ENCODE results near the gene TMEM108. TPM values are rescaled to one million over a fixed set of nuclear protein-coding genes. Genes with fewer than 3 reads are reported as not detected.

Gene TMEM108
- total and polyA plus RNA-seq, 4 donors, result 0.33 to 3.6 (median 1.3) TPM; not detected in 1

- H3K27me3 ChIP-seq (ENCODE audit: control insufficient read depth in 1 of 2, insufficient read depth in 2 of 2, low read length in 1 of 2), result no peaks in the 10 kb centered on the region
- no peaks in the 10 kb centered on the region for H3K9me3 ChIP-seq (ENCODE audit: control insufficient read depth, low read length)
- no peak for ATAC-seq (ENCODE audit: low FRiP score)
- intact Hi-C loops (cut with DNase I), result no loop called here
- H3K27ac ChIP-seq (ENCODE audit: low read depth in 1 of 2, low read length in 2 of 2), result no peak overlapping the region
- H3K4me3 ChIP-seq (ENCODE audit: low read length in 2 of 2), result no peak overlapping the region
- no peaks in the 10 kb centered on the region for H3K4me1 ChIP-seq (ENCODE audit: control insufficient read depth in 1 of 2, insufficient read depth in 2 of 2, low read length in 2 of 2)
- WGBS, 2 donors, result 67 to 77% methylated on average over 1 of the region's 1 CpG
- no peak for DNase-seq
- no peaks in the 10 kb centered on the region for H3K36me3 ChIP-seq (ENCODE audit: control insufficient read depth in 1 of 2, insufficient read depth in 2 of 2, low read length in 1 of 2)
Measured at GRCh38 chr3:133269393-133269792, 231.2 kb downstream of the TMEM108 start.

DNA sequence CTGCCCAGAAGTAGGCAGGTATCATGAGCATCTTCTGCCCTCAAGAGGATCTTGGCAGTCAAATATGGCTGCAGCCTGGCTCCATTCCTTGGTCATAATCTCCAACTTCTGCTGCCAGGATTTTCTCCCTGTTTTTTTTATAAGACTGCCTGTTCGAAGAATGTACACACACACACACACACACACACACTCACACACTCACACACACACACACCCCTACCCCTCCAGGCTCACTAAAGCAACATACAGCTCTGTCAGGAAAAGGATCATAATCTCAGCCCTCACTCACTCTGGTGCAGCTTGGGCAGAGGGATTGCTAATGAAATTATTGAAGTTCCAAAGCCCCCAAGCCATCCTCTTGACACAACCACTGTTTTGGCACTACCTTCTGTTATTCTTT, 232.4 kb downstream of the TMEM108 start:
- H3K36me3 ChIP-seq (ENCODE audit: control insufficient read depth in 1 of 2, insufficient read depth in 2 of 2, low read length in 1 of 2), result no peaks in the 10 kb centered on the region
- ATAC-seq (ENCODE audit: low FRiP score), result no peak
- DNase-seq, result no peak
- intact Hi-C loops (cut with DNase I), result no loop called here
- H3K4me3 ChIP-seq (ENCODE audit: low read length in 2 of 2), result no peak overlapping the region
- H3K27me3 ChIP-seq (ENCODE audit: control insufficient read depth in 1 of 2, insufficient read depth in 2 of 2, low read length in 1 of 2), result no peaks in the 10 kb centered on the region
- no peak overlapping the region for H3K27ac ChIP-seq (ENCODE audit: low read depth in 1 of 2, low read length in 2 of 2)
- no peaks in the 10 kb centered on the region for H3K4me1 ChIP-seq (ENCODE audit: control insufficient read depth in 1 of 2, insufficient read depth in 2 of 2, low read length in 2 of 2)
- 6 to 7% methylated on average over 1 of the region's 1 CpG for WGBS, 2 donors
- H3K9me3 ChIP-seq (ENCODE audit: control insufficient read depth, low read length), result no peaks in the 10 kb centered on the region

GRCh38 chr3:133271042-133271441, 232.9 kb downstream of the TMEM108 start:
- no peaks in the 10 kb centered on the region for H3K36me3 ChIP-seq (ENCODE audit: control insufficient read depth in 1 of 2, insufficient read depth in 2 of 2, low read length in 1 of 2)
- intact Hi-C loops (cut with DNase I), result no loop called here
- H3K9me3 ChIP-seq (ENCODE audit: control insufficient read depth, low read length), result no peaks in the 10 kb centered on the region
- DNase-seq (no peak), ATAC-seq (ENCODE audit: low FRiP score) (no peak)
- 88 to 93% methylated on average over 3 of the region's 3 CpGs for WGBS, 2 donors
- H3K4me1 ChIP-seq (ENCODE audit: control insufficient read depth in 1 of 2, insufficient read depth in 2 of 2, low read length in 2 of 2), result no peaks in the 10 kb centered on the region
- no peaks in the 10 kb centered on the region for H3K27me3 ChIP-seq (ENCODE audit: control insufficient read depth in 1 of 2, insufficient read depth in 2 of 2, low read length in 1 of 2)
- no peak overlapping the region for H3K4me3 ChIP-seq (ENCODE audit: low read length in 2 of 2)
- H3K27ac ChIP-seq (ENCODE audit: low read depth in 1 of 2, low read length in 2 of 2), result no peak overlapping the region

GRCh38 chr3:133271539-133271938, 233.3 kb downstream of the TMEM108 start:
- H3K4me1 ChIP-seq (ENCODE audit: control insufficient read depth in 1 of 2, insufficient read depth in 2 of 2, low read length in 2 of 2), result no peaks in the 10 kb centered on the region
- intact Hi-C loops (cut with DNase I), result no loop called here
- H3K4me3 ChIP-seq (ENCODE audit: low read length in 2 of 2), result no peak overlapping the region
- H3K27me3 ChIP-seq (ENCODE audit: control insufficient read depth in 1 of 2, insufficient read depth in 2 of 2, low read length in 1 of 2), result no peaks in the 10 kb centered on the region
- ATAC-seq (ENCODE audit: low FRiP score) (no peak), DNase-seq (no peak)
- no peak overlapping the region for H3K27ac ChIP-seq (ENCODE audit: low read depth in 1 of 2, low read length in 2 of 2)
- 66 to 80% methylated on average over 4 of the region's 4 CpGs for WGBS, 2 donors
- H3K36me3 ChIP-seq (ENCODE audit: control insufficient read depth in 1 of 2, insufficient read depth in 2 of 2, low read length in 1 of 2), result no peaks in the 10 kb centered on the region
- no peaks in the 10 kb centered on the region for H3K9me3 ChIP-seq (ENCODE audit: control insufficient read depth, low read length)

DNA sequence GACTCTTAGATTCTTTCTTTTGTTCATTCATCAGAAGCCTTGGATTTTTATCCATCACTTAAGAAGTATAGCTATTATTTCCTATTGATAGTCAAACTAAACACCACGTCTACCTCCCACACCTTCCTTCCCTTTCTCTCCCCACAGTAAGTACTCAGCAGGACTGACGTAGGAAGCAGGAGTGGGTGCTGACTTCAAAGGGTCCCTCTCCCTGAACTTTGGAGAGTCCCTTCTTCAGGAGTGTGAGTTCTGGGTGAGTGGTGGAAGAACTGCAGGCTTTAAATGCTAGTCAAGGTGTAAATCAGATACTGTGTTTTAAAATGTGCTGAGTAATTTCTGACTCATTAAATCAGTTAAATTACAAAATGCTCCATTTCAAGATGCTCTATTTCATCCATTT, 235.2 kb downstream of the TMEM108 start:
- Histone ChIP-seq H3K27me3 (ENCODE audit: control insufficient read depth in 1 of 2, insufficient read depth in 2 of 2, low read length in 1 of 2) (no peaks in the 10 kb centered on the region), H3K4me1 (ENCODE audit: control insufficient read depth in 1 of 2, insufficient read depth in 2 of 2, low read length in 2 of 2) (no peaks in the 10 kb centered on the region), H3K36me3 (ENCODE audit: control insufficient read depth in 1 of 2, insufficient read depth in 2 of 2, low read length in 1 of 2) (no peaks in the 10 kb centered on the region), H3K4me3 (ENCODE audit: low read length in 2 of 2) (no peak overlapping the region), H3K9me3 (ENCODE audit: control insufficient read depth, low read length) (no peaks in the 10 kb centered on the region), H3K27ac (ENCODE audit: low read depth in 1 of 2, low read length in 2 of 2) (no peak overlapping the region)
- no peak for DNase-seq
- intact Hi-C loops (cut with DNase I), result no loop called here
- no peak for ATAC-seq (ENCODE audit: low FRiP score)
- WGBS, 2 donors, result 89 to 92% methylated on average over 2 of the region's 2 CpGs

DNA sequence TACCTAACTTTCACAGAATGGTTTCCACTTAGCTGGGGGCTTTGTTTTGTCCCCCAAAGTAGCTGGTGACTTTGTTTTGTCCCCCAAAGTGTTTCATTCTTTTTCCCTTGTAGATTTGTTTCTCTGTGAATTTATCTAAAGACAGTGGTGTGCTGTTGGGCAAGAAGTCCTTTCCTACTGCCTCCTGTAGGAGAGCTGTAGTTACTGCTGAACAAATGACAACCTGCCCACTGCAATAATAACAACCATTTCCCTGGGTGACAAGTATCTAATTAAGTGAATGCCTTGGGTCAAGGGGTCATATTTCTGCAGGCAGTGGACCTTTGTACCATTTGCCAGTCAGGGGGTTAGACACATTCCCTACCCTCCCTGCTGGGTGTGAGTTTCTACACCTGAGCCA, 236.3 kb downstream of the TMEM108 start:
- Histone ChIP-seq H3K36me3 (ENCODE audit: control insufficient read depth in 1 of 2, insufficient read depth in 2 of 2, low read length in 1 of 2) (no peaks in the 10 kb centered on the region), H3K27ac (ENCODE audit: low read depth in 1 of 2, low read length in 2 of 2) (no peak overlapping the region), H3K4me3 (ENCODE audit: low read length in 2 of 2) (no peak overlapping the region), H3K9me3 (ENCODE audit: control insufficient read depth, low read length) (no peaks in the 10 kb centered on the region), H3K4me1 (ENCODE audit: control insufficient read depth in 1 of 2, insufficient read depth in 2 of 2, low read length in 2 of 2) (no peaks in the 10 kb centered on the region), H3K27me3 (ENCODE audit: control insufficient read depth in 1 of 2, insufficient read depth in 2 of 2, low read length in 1 of 2) (no peaks in the 10 kb centered on the region)
- DNase-seq, result no peak
- intact Hi-C loops (cut with DNase I), result no loop called here
- ATAC-seq (ENCODE audit: low FRiP score), result no peak

DNA sequence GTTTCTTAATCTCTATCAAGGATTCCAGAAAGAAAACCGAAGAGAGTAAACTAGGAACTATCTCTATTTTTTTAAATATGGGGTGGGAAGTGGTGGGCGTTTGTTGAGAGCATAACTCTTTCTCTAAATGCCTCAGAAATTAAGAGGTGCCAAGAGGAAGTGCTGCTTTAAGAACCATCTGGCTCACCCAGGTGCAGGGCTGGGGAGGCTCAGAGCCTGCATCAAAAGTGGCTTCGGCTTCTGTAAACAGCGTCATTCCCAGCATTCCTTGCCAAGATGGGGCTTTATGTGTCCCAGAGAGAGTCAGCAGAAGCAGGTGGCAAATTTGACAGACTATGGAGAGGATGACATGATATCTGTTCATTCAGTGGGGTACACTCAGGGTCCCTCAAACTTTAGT, 238.4 kb downstream of the TMEM108 start:
- H3K4me1 ChIP-seq (ENCODE audit: control insufficient read depth in 1 of 2, insufficient read depth in 2 of 2, low read length in 2 of 2), result no peaks in the 10 kb centered on the region
- DNase-seq (no peak), ATAC-seq (ENCODE audit: low FRiP score) (no peak)
- intact Hi-C loops (cut with DNase I), result no loop called here
- H3K27me3 ChIP-seq (ENCODE audit: control insufficient read depth in 1 of 2, insufficient read depth in 2 of 2, low read length in 1 of 2), result no peaks in the 10 kb centered on the region
- no peaks in the 10 kb centered on the region for H3K9me3 ChIP-seq (ENCODE audit: control insufficient read depth, low read length)
- no peak overlapping the region for H3K4me3 ChIP-seq (ENCODE audit: low read length in 2 of 2)
- 73 to 78% methylated on average over 4 of the region's 4 CpGs for WGBS, 2 donors
- no peaks in the 10 kb centered on the region for H3K36me3 ChIP-seq (ENCODE audit: control insufficient read depth in 1 of 2, insufficient read depth in 2 of 2, low read length in 1 of 2)
- H3K27ac ChIP-seq (ENCODE audit: low read depth in 1 of 2, low read length in 2 of 2), result no peak overlapping the region

DNA sequence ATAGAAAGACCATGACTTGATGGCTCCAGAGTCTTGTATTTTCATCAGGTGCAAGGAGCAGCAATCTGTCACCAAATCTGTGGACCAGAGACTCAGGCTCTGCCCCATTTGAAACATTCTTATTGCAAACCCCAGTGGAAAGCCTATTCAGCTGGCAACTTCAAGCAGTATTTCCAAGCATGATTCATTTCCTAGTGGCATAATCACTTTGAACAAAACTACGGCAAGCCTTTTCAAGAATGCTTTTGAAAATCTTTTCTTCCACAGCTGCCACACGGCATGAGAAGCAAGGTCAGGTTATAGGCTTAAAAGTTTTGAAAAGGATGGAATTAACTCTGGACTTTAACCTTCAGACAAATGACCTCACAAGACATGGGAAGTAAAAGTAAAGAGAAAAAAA, 239.6 kb downstream of the TMEM108 start:
- H3K27me3 ChIP-seq (ENCODE audit: control insufficient read depth in 1 of 2, insufficient read depth in 2 of 2, low read length in 1 of 2), result no peaks in the 10 kb centered on the region
- intact Hi-C loops (cut with DNase I), result no loop called here
- WGBS, 2 donors, result 7 to 21% methylated on average over 2 of the region's 2 CpGs
- H3K36me3 ChIP-seq (ENCODE audit: control insufficient read depth in 1 of 2, insufficient read depth in 2 of 2, low read length in 1 of 2), result no peaks in the 10 kb centered on the region
- no peak overlapping the region for H3K27ac ChIP-seq (ENCODE audit: low read depth in 1 of 2, low read length in 2 of 2)
- H3K4me1 ChIP-seq (ENCODE audit: control insufficient read depth in 1 of 2, insufficient read depth in 2 of 2, low read length in 2 of 2), result no peaks in the 10 kb centered on the region
- no peak overlapping the region for H3K4me3 ChIP-seq (ENCODE audit: low read length in 2 of 2)
- no peaks in the 10 kb centered on the region for H3K9me3 ChIP-seq (ENCODE audit: control insufficient read depth, low read length)
- no peak for DNase-seq
- ATAC-seq (ENCODE audit: low FRiP score), result no peak

- Histone ChIP-seq H3K27ac (ENCODE audit: low read depth in 1 of 2, low read length in 2 of 2) (no peak overlapping the region), H3K27me3 (ENCODE audit: control insufficient read depth in 1 of 2, insufficient read depth in 2 of 2, low read length in 1 of 2) (no peaks in the 10 kb centered on the region), H3K9me3 (ENCODE audit: control insufficient read depth, low read length) (no peaks in the 10 kb centered on the region), H3K4me3 (ENCODE audit: low read length in 2 of 2) (no peak overlapping the region), H3K36me3 (ENCODE audit: control insufficient read depth in 1 of 2, insufficient read depth in 2 of 2, low read length in 1 of 2) (no peaks in the 10 kb centered on the region), H3K4me1 (ENCODE audit: control insufficient read depth in 1 of 2, insufficient read depth in 2 of 2, low read length in 2 of 2) (no peaks in the 10 kb centered on the region)
- intact Hi-C loops (cut with DNase I), result no loop called here
- WGBS, 2 donors, result 94 to 95% methylated on average over 7 of the region's 7 CpGs
- ATAC-seq (ENCODE audit: low FRiP score) (no peak), DNase-seq (no peak)
Measured at GRCh38 chr3:133278260-133279043, 240.3 kb downstream of the TMEM108 start.

Measured in aorta (tissue), 5 donors.